Fibroblast of lung (primary cell): Measurements from ENCODE around the gene CLIC6. TPM values are rescaled to one million over a fixed set of nuclear protein-coding genes. Genes with fewer than 3 reads are reported as not detected.

Experiments
- DNase-seq, 2 donors: peaks; one replicate each; pipeline versions ENCODE4 v3.0.0 to v3.0.0-alpha.2; 2010; ENCODE audit warnings: low read depth in 2 of 2
- H2AFZ ChIP-seq: 2 replicates; pipeline ENCODE4 v1.5.1; 2012; ENCODE audit warnings: low read length, control low read depth, inconsistent platforms
- H3K27ac ChIP-seq: 2 replicates; pipeline ENCODE4 v1.5.1; 2011; ENCODE audit warnings: low read length, control low read depth; ENCODE audit not compliant: insufficient read depth
- H3K27me3 ChIP-seq: 2 replicates; pipeline ENCODE4 v1.5.1; 2011; ENCODE audit warnings: mild to moderate bottlenecking, low read length; ENCODE audit not compliant: control insufficient read depth, insufficient read depth
- H3K36me3 ChIP-seq: 2 replicates; pipeline ENCODE4 v1.5.1; 2011; ENCODE audit warnings: low read length; ENCODE audit not compliant: control insufficient read depth, insufficient read depth
- H3K4me1 ChIP-seq: 2 replicates; pipeline ENCODE4 v1.5.1; 2011; ENCODE audit warnings: low read length; ENCODE audit not compliant: control insufficient read depth, insufficient read depth; ENCODE audit errors: extremely low read depth
- H3K4me2 ChIP-seq: 2 replicates; pipeline ENCODE4 v1.5.1; 2011; ENCODE audit warnings: low read length, control low read depth; ENCODE audit not compliant: insufficient read depth; ENCODE audit errors: extremely low read depth
- H3K4me3 ChIP-seq, 4 experiments: fragments of 200-600 bp in 1 of 4; sonication (generic) in 1 of 4; replicated peaks in 1 of 4; 2 replicates each; pipeline ENCODE4 v1.5.1; 2011 to 2016; ENCODE audit warnings: low read length in 4 of 4, low read depth in 3 of 4, mild to moderate bottlenecking in 3 of 4, control low read depth in 2 of 4, inconsistent platforms in 1 of 4, mixed read lengths in 1 of 4; ENCODE audit not compliant: insufficient read depth in 1 of 4; ENCODE audit errors: control extremely low read depth in 1 of 4
- H3K79me2 ChIP-seq: 2 replicates; pipeline ENCODE4 v1.5.1; 2012; ENCODE audit warnings: mild to moderate bottlenecking, low read length, inconsistent platforms; ENCODE audit not compliant: control insufficient read depth, insufficient read depth
- H3K9ac ChIP-seq: 2 replicates; pipeline ENCODE4 v1.5.1; 2011; ENCODE audit warnings: mild to moderate bottlenecking, low read length, control low read depth; ENCODE audit not compliant: insufficient read depth
- H3K9me3 ChIP-seq: 2 replicates; pipeline ENCODE4 v1.5.1; 2012; ENCODE audit warnings: low read depth, low read length; ENCODE audit not compliant: control insufficient read depth, insufficient read depth
- H4K20me1 ChIP-seq: 2 replicates; pipeline ENCODE4 v1.5.1; 2011; ENCODE audit warnings: low read length; ENCODE audit not compliant: control insufficient read depth, insufficient read depth; ENCODE audit errors: extremely low read depth
- EZH2 ChIP-seq: IDR thresholded peaks from 2 replicates; pipeline ENCODE4 v1.5.1; 2012; ENCODE audit warnings: low read length, control low read depth, mild to moderate bottlenecking; ENCODE audit errors: missing control alignments
- polyA plus RNA-seq, 2 donors: library from polyadenylated mRNA; depleted of rRNA in 1 of 2; stranded (reverse) in 1 of 2; unstranded in 1 of 2; fragments of >200 nt; gene quantifications; 2 replicates each; pipeline ENCODE4 v1.2.1, GENCODE V29; 2011 to 2012; ENCODE audit warnings: missing spikeins in 1 of 2
- total RNA-seq: library from RNA; depleted of rRNA; stranded (reverse); fragments of >200 nt; gene quantifications from 2 replicates; pipeline ENCODE4 v1.2.1, GENCODE V29; 2014
- TF ChIP-seq, protein P1 (sequence below), 2 donors: IDR thresholded peaks in 1 of 2; conservative IDR thresholded peaks in 1 of 2; 1 replicate in 1 of 2; 2 replicates in 1 of 2; pipeline ENCODE4 v1.5.1; 2011 to 2012; ENCODE audit warnings: low read length in 2 of 2, control low read depth in 1 of 2, inconsistent platforms in 1 of 2, low read depth in 1 of 2, mild to moderate bottlenecking in 1 of 2

Gene CLIC6
- total and polyA plus RNA-seq, 2 donors (not counting 1 experiment from before 2014, with no cell fraction given), result 2.0 to 5.3 TPM

GRCh38 chr21:34695434-34695833, 26.6 kb downstream of the CLIC6 start:
- Histone ChIP-seq H3K79me2 (no peaks in the 10 kb centered on the region), H3K27ac (no peak overlapping the region), H3K9ac (no peak overlapping the region), H3K36me3 (no peaks in the 10 kb centered on the region), H3K27me3 (no peaks in the 10 kb centered on the region), H3K4me1 (peaks cover 2% of the 10 kb centered on the region), H4K20me1 (no peaks in the 10 kb centered on the region), H3K4me3 (no peak overlapping the region), H3K4me2 (no peak overlapping the region), H3K9me3 (no peaks in the 10 kb centered on the region), H2AFZ (no peak overlapping the region)
- DNase-seq, result no peak
- TF ChIP-seq, protein P1, sequence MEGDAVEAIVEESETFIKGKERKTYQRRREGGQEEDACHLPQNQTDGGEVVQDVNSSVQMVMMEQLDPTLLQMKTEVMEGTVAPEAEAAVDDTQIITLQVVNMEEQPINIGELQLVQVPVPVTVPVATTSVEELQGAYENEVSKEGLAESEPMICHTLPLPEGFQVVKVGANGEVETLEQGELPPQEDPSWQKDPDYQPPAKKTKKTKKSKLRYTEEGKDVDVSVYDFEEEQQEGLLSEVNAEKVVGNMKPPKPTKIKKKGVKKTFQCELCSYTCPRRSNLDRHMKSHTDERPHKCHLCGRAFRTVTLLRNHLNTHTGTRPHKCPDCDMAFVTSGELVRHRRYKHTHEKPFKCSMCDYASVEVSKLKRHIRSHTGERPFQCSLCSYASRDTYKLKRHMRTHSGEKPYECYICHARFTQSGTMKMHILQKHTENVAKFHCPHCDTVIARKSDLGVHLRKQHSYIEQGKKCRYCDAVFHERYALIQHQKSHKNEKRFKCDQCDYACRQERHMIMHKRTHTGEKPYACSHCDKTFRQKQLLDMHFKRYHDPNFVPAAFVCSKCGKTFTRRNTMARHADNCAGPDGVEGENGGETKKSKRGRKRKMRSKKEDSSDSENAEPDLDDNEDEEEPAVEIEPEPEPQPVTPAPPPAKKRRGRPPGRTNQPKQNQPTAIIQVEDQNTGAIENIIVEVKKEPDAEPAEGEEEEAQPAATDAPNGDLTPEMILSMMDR (conservative IDR thresholded peaks at IDR 0.05 in 1 of 2, IDR thresholded peaks at IDR 0.05 in 1 of 2; ENCODE audit: low read depth in 1 of 2, low read length in 2 of 2), result no peak
- TF ChIP-seq EZH2, result no peak

DNA sequence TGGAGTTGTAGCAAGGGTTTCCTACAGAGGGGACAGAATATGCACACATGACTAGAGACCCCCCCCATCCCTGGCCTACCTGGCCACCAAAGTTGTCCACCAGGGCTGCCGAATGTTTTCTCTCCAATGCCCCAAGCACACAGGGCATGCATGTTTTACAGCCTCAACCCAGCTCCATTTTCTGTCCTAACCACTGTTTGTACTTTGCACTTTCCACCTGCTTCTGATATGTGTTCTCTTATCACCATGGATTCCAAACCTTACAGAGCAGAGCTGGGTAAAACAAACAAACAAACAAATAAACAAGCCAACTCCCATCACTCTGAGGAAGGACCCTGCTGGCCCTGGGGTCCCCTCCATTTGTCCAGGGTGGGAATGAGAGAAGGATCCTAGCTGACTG, 27.3 kb downstream of the CLIC6 start:
- DNase-seq, result no peak

DNA sequence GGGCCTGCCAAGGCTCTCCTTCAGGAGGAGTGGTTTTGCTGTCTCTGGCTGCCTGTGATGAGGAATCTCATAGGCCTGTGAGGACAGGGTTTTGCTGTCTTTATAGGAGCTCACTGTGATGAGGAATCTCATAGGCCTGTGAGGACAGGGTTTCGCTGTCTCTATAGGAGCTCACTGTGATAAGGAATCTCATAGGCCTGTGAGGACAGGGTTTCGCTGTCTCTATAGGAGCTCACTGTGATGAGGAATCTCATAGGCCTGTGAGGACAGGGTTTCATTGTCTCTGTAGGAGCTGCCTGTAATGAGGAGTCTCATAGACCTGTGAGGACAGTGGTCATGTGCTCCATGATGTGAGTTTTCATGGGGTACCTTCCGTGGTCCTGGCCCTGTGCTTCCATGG, 29.0 kb downstream of the CLIC6 start:
- Histone ChIP-seq H3K4me1 (peaks cover 9% of the 10 kb centered on the region), H3K36me3 (no peaks in the 10 kb centered on the region), H2AFZ (no peak overlapping the region), H3K9ac (no peak overlapping the region), H3K4me3 (no peak overlapping the region), H3K9me3 (no peaks in the 10 kb centered on the region), H3K79me2 (no peaks in the 10 kb centered on the region), H3K4me2 (no peak overlapping the region), H3K27me3 (no peaks in the 10 kb centered on the region), H3K27ac (no peak overlapping the region), H4K20me1 (no peaks in the 10 kb centered on the region)
- DNase-seq, result no peak
- TF ChIP-seq, protein P1 (conservative IDR thresholded peaks at IDR 0.05 in 1 of 2, IDR thresholded peaks at IDR 0.05 in 1 of 2; ENCODE audit: low read depth in 1 of 2, low read length in 2 of 2), result no peak
- no peak for TF ChIP-seq EZH2

More for the DNA sequence above, 27.3 kb downstream of the CLIC6 start:
- Histone ChIP-seq H3K27me3 (no peaks in the 10 kb centered on the region), H3K27ac (no peak overlapping the region), H3K9ac (no peak overlapping the region), H3K36me3 (no peaks in the 10 kb centered on the region), H3K9me3 (no peaks in the 10 kb centered on the region), H3K4me1 (peaks cover 2% of the 10 kb centered on the region), H4K20me1 (no peaks in the 10 kb centered on the region), H3K4me3 (no peak overlapping the region), H3K79me2 (no peaks in the 10 kb centered on the region), H2AFZ (no peak overlapping the region), H3K4me2 (no peak overlapping the region)
- no peak for TF ChIP-seq EZH2
- TF ChIP-seq, protein P1 (conservative IDR thresholded peaks at IDR 0.05 in 1 of 2, IDR thresholded peaks at IDR 0.05 in 1 of 2; ENCODE audit: low read depth in 1 of 2, low read length in 2 of 2), result no peak
